HUDEP-2 (cell line): Measurements from ENCODE around the gene PCNA.

ENCODE experiments used
- DNase-seq, 76 experiments: peaks; one replicate each; lab custom pipeline; 2025; ENCODE audit not compliant: unreplicated experiment in 76 of 76; lab: John Stamatoyannopoulos, UW

PCNA gene

GRCh38 chr20:5119435-5120184 lies at the start of gene PCNA:
Gene PCNA (minus strand): TSS chr20:5119958. CDS start chr20:5119798, 160 bp downstream.
- DNase-seq = peak; percentile 34 to 99 (median 94)

DNA sequence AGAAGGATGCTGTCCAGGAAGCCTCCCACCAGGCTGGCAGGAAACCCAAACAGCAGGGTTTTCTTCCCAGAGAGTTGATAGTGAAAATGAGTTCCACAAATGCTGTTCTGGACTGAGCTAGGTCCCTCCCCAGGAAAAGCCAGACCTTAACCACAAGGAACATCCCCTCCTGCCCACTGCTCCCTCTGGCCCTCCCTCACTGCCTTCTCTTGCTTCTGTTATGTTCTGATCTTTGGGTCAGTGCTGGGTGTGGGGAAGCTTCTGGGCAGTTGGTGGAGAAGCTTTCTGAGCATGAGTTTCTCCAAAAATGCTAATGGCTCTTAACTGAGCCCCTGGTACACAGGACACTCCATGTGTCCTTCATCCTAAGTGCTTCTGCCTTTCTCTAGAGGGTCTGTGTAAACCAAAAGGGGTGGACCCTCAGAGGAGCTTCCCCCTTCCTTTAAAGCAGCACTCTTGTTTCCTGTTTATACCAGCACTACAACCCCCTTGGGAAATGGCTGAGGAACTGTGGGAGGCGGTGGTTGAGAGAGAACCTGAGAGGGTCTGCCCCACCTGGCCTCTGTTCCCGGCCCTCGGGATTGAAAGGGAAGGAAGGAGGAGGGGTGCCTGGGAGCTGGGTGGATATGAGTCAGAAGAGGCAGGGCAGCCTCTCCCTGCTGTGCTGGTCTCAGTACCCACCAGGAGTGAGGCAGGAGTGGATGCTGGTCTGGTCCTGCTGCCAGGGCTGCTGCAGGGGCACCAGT lies 49.1 kb upstream of the PCNA start:
- no peak for DNase-seq

DNA sequence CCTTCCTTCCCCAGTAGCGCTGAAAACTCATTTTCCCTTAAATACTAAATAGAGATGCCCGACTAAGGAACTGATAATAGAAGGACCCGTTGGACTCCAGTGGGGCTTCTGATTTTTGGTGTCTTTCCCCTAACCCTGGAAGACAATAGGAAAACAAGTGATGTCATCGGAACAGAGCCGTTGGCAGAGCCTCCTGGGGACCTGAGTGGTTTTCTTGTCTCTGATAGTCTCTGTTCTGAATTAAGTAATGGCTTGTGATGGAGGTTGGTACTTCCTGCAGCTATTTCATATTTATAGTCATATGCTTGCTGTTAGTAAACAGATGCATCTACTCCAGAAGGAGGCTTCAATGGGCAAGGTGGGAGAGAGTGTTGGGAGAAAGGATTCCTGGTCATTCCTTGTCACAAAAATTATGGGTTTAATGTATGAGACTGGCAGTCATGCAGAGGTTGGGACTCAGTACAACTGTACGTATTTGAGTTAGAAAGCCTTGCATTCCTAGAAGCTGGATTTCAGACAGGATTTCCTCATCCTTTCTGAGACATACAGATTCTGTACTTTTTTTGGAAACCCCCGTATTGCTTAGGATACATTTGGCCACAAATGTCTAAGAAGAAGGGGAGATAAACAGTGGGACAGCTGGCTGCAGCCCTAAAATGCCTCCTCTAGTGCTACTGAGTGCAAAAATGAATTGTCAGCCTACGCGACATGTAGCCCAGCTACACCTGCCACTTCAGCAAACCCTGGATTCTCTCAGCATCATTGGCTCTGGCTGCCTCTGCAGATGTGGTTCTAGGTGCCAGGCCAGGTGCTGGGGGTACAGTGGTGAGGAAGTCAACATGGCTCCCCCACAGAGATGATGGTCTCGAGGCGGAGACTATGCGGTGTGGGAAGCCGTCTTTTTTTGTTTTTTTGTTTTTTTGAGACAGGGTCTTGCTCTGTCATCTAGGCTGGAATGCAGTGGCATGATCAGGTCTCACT lies 45.2 kb upstream of the PCNA start:
- DNase-seq = no peak

- DNase-seq = no peak
Measured at GRCh38 chr20:5161536-5162164, 41.9 kb upstream of the PCNA start.

DNA sequence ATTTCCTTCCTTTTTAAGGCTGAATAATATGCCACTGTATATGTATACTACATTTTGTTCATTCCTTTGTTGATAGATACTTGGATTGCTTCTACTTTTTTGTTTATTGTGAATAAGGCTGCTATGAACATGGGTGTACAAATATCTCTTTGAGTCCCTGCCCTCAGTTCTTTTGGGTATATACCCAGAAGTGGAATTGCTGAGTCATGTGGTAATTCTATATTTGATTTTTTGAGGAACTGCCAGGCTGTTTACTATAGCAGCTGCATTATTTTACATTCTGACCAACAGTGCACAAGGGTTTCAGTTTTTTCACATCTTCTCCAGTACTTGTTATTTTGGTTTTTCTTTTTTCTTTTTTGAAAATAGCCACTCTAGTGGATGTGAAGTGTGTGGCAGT lies 41.1 kb upstream of the PCNA start:
- peak in 9 of 76 experiments; percentile 2 to 15 (median 4) for DNase-seq

- DNase-seq = no peak
Measured at GRCh38 chr20:5159928-5160327, 40.2 kb upstream of the PCNA start.

DNA sequence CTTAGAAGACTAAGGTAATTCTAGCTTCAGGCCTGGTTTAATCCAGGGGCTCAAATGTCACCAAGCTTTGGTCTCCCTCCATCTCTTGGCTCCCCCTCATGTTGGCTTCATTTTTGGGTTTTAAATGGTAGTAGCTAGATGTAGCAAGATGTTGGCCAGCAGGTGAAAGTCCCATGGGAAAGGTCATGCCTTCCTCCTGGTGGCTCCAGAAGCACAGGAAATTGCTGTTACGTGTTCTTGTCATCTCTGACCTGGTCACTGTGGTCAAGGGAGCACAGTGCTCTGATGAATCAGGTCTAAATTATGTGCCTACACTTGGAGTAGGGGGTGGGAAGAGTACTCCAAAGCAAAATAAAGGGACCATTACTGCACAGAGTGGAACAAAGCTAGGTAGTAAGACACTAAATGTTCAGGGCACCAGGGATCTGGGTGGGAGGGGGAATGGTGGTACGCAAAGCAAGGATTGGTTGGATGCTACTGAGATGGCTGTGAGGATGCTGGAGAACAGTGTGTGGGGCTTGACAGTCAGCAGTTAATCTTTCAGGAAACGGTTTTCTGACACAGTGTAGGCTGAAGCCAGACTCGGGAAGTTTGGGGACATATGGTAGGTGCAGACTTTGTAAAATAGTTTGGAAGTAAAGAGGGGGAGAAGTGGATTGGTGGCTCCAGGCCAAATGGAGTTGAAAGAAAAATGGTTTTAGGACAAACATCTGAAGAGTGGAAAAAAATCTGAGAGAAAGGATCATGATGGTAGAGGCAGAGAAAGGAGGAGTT lies 37.1 kb upstream of the PCNA start:
- no peak for DNase-seq

DNA sequence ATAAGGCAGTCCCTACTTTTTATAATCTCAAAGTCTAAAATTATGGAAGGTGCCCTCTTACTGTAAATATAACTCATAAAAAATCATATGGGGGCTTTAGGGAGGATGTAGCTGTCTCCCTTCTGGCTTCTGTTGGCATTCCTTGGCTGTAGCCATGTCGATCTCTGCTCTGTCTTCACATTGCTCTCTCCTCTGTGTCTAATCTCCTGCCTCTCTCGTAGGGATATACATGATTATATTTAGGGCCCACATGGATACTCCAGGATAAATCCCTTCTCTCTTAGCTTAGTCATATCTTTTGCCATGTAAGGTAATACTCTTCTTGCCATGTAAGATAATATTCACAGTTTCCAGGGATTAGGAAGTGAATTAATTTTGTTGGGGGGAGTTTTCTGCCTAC lies 35.6 kb upstream of the PCNA start:
- no peak for DNase-seq

GRCh38 chr20:5154543-5154925 lies 34.8 kb upstream of the PCNA start:
- DNase-seq = no peak

DNA sequence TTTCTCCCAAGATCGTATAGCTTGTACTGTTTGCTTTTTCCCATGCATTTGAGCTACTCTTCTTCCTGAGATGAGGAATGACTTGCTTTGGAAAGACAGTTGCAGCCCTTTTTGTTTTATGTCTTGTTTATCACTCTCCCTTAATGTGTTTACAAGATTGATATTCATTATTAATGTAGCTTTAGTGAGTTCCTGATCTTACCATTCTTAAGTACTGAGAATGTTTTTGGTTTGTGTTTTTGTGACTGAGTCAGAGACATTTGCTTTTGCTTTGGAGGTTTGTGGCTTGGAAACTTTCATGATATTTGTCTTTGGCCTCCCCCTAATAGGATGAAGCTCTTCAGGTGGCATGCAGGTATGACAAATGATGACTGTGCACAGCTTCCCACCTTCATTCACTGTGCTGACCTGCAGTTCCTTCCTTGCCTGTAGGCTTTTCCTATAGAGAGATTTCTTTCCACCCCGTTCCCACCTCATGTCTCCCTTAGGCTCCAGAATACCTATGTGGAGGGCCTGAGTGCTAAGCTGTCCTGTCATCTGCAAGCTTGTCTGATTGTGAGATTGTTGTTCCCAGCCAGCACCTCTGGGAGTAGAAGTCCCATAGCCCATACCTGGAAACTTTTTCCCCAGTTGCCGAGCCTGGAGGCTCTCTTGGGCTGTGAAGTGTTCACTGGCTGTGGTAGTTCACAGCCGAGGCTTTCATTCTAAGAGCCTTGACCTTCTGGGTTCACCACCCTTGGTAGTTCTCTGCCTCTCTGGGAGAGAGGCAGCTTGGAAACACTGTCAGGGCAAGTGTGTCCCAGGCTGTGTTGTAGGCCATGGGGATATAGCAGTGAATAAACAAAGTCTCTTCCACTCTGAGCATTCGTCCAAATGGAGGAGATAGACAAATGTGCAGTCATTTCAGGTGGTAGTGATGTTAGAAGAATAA lies 34.1 kb upstream of the PCNA start:
- no peak for DNase-seq

- no peak for DNase-seq
Measured at GRCh38 chr20:5153152-5153467, 33.4 kb upstream of the PCNA start.

- peak in 14 of 76 experiments; percentile 4 to 51 (median 10) for DNase-seq
Measured at GRCh38 chr20:5150226-5151076, 30.7 kb upstream of the PCNA start.

- DNase-seq = no peak
Measured at GRCh38 chr20:5149892-5150225, 30.1 kb upstream of the PCNA start.

- no peak for DNase-seq
Measured at GRCh38 chr20:5148581-5148980, 28.8 kb upstream of the PCNA start.

DNA sequence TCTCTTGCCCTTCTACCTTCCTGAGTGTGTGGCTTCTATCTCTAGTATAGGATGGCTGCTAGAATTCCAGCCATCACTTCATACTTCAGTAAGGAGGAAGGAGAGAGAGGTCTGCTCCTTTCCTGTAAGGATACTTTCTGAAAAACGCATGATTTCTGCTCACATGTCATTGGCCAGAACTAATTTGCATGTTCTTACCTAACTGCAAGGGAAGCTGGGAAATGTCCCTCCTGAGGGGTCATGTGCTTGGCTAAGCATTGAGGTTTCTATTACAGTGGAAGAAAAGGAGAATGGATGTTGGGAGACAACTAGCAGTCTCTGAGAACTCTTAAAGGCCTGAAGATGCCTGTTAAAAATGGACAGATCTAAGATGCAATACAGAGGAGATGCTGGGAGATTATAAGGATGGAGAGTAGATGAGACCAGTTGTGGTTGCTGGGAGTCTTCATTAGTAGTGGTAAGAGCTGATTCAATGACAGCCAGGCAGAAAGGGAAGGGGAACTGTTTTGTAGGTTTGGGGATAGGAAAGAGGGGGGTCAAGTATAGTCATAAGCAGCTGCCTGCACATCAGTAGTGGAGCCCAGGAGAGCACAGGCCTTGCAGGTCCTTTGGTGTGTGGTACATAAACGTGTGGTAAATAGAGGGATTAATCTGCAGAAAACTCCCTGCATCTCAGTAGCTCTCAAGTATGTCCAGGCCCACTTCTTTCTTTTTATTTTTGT lies 27.3 kb upstream of the PCNA start:
- DNase-seq = no peak

GRCh38 chr20:5146099-5146668 lies 26.4 kb upstream of the PCNA start:
- no peak for DNase-seq
